Calu3 (cell line): Measurements from ENCODE around the gene PIR. TPM values are rescaled to one million over a fixed set of nuclear protein-coding genes. Genes with fewer than 3 reads are reported as not detected.

Experiments
- BruUV-seq: library from RNA; stranded (reverse); fragments of 400-500 nt; replicated peaks from 2 replicates; lab custom pipeline; 2021; lab: Mats Ljungman, UMichigan
- CTCF ChIA-PET: fragments of 300-600 bp; sonication (Branson Sonifier 250); formaldehyde crosslinking; loops from one replicate; lab custom pipeline; 2022; ENCODE audit warnings: antibody characterized with exemption; lab: Charles Lee
- DNase-seq: peaks from one replicate; pipeline ENCODE4 v3.0.0; 2022
- H3K27ac Mint-ChIP-seq: one replicate; pipeline ENCODE4 v1.8.0; 2022; ENCODE audit warnings: mixed read lengths; ENCODE audit not compliant: unreplicated experiment
- H3K27me3 Mint-ChIP-seq: one replicate; pipeline ENCODE4 v1.8.0; 2022; ENCODE audit warnings: mixed read lengths; ENCODE audit not compliant: unreplicated experiment
- H3K36me3 Mint-ChIP-seq: one replicate; pipeline ENCODE4 v1.8.0; 2022; ENCODE audit warnings: mild to moderate bottlenecking, moderate library complexity, mixed read lengths; ENCODE audit not compliant: insufficient read depth, unreplicated experiment
- H3K4me1 Mint-ChIP-seq: one replicate; pipeline ENCODE4 v1.8.0; 2022; ENCODE audit warnings: mild to moderate bottlenecking, low read depth, mixed read lengths; ENCODE audit not compliant: unreplicated experiment
- H3K4me3 Mint-ChIP-seq: one replicate; pipeline ENCODE4 v1.8.0; 2022; ENCODE audit warnings: mild to moderate bottlenecking, low read depth, moderate library complexity, mixed read lengths; ENCODE audit not compliant: unreplicated experiment
- H3K9me3 Mint-ChIP-seq: one replicate; pipeline ENCODE4 v1.8.0; 2022; ENCODE audit warnings: low read depth, mixed read lengths; ENCODE audit not compliant: unreplicated experiment
- CTCF ChIP-seq: fragments of 200-600 bp; IDR thresholded peaks from one replicate; pipeline ENCODE4 v1.8.0; 2022; ENCODE audit warnings: antibody characterized with exemption; ENCODE audit not compliant: unreplicated experiment
- intact Hi-C: fragments of 100-400 bp; cut with micrococcal nuclease; formaldehyde crosslinking; loops from one replicate; pipeline ENCODE4 v1.10.0; 2022; ENCODE audit not compliant: unreplicated experiment
- total RNA-seq: library from RNA; stranded (reverse); gene quantifications from 2 replicates; pipeline ENCODE4 v1.2.3, GENCODE V29; 2022

Gene PIR
- total RNA-seq, 1 experiment from 2014 or later, result 40.9 TPM

DNA sequence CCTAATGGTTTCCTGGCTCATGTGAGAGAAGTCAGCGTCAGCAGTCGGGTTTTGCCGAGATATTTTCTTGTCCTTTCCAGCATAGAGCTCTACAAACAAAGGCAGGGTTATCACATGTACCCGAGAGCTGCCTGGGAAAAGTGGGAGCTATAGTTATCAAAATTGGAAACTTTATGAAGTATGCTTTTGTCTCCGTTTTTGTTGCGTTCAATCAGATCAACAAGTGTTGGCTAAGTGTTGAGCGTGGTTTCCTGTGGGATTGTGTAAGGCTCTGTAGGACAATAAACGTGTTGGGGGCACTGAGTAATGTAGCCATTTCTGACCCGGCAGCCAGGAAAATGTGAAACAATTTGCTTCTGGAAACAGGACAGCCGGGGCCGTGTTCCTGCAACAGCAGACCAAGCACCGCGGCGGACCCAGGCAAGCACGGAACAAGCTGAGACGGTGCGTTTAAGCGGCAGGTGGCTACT, 7.4 kb upstream of the PIR start, which contains the start of gene BMX:
Gene BMX, plus strand, starts transcription at position 311 of the 470 bp plus-strand sequence. CDS start 7,547 bp downstream, outside the sequence.
- Mint-ChIP-seq H3K27ac (no peak within 1 kb of the TSS), H3K27me3 (no peaks in the 10 kb centered on the region), H3K9me3 (no peaks in the 10 kb centered on the region), H3K36me3 (no peaks in the 10 kb centered on the region), H3K4me3 (no peak within 1 kb of the TSS), H3K4me1 (peaks cover 21% of the 10 kb centered on the region)
- TF ChIP-seq CTCF, result no peak
- intact Hi-C loops, result no loop called here
- BruUV-seq, result no TSS peak
- DNase-seq, result no peak
- CTCF ChIA-PET, result interaction anchor here (1.5 kb wide), 1 partner anchor 64 kb away, joined by 3 read pairs; no protein-coding TSS in a partner anchor

- CTCF ChIA-PET, result interaction anchor here (1.5 kb wide), 1 partner anchor 65 kb away, joined by 3 read pairs; no protein-coding TSS in a partner anchor
- H3K36me3 Mint-ChIP-seq, result no peaks in the 10 kb centered on the region
- no peak overlapping the region for H3K27ac Mint-ChIP-seq
- no peak for DNase-seq
- H3K27me3 Mint-ChIP-seq, result no peaks in the 10 kb centered on the region
- intact Hi-C loops, result loop anchor here (10.0 kb wide), 1 partner anchor 165 kb away; the partner anchor contains the start of gene CLTRN
- BruUV-seq, result no TSS peak
- H3K4me3 Mint-ChIP-seq, result no peak overlapping the region
- TF ChIP-seq CTCF, result no peak
- H3K9me3 Mint-ChIP-seq, result no peaks in the 10 kb centered on the region
- H3K4me1 Mint-ChIP-seq, result peaks cover 17% of the 10 kb centered on the region
Observed at GRCh38 chrX:15499976-15500375, 6.8 kb upstream of the PIR start.

GRCh38 chrX:15498741-15499140, 5.6 kb upstream of the PIR start:
- no TSS peak for BruUV-seq
- TF ChIP-seq CTCF, result no peak
- no peak for DNase-seq
- H3K27me3 Mint-ChIP-seq, result no peaks in the 10 kb centered on the region
- intact Hi-C loops, result loop anchor here (1.0 to 10.0 kb wide), 2 partner anchors 67 to 166 kb away; partner anchors contain the start of gene CLTRN
- H3K4me1 Mint-ChIP-seq, result peaks cover 16% of the 10 kb centered on the region
- no peaks in the 10 kb centered on the region for H3K9me3 Mint-ChIP-seq
- H3K36me3 Mint-ChIP-seq, result no peaks in the 10 kb centered on the region
- H3K27ac Mint-ChIP-seq, result no peak overlapping the region
- CTCF ChIA-PET, result interaction anchor here (0.7 to 1.8 kb wide), 2 partner anchors 66 to 185 kb away, joined by 6 to 11 read pairs; no protein-coding TSS in a partner anchor
- H3K4me3 Mint-ChIP-seq, result no peak overlapping the region

DNA sequence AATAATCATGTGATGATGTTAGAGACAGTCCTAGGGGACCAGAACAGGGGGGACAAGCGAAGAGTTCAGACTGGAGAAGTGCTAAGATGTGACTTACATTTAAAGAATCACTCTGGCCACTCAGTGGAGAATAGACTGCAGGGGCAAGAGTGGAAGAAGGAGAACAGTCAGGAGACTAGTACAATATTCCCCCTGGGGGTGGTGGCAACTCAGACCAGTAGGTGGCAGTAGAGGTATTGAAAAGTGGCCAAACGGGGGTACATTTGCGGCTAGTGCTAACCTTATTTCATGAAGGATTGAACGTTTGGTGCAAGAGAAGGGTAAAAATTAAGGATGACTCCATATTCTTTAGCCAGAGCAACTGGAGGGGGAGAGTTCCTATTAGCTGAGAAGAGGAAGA, 4.7 kb upstream of the PIR start:
- DNase-seq, result peak; percentile 76
- intact Hi-C loops, result loop anchor here (1.0 to 10.0 kb wide), 2 partner anchors 67 to 167 kb away; partner anchors contain the start of gene CLTRN
- no peak overlapping the region for H3K4me3 Mint-ChIP-seq
- no peaks in the 10 kb centered on the region for H3K9me3 Mint-ChIP-seq
- no peaks in the 10 kb centered on the region for H3K27me3 Mint-ChIP-seq
- CTCF ChIA-PET, result interaction anchor here (0.7 to 1.8 kb wide), 2 partner anchors 67 to 173 kb away, joined by 5 to 11 read pairs; no protein-coding TSS in a partner anchor
- peaks cover 23% of the 10 kb centered on the region for H3K4me1 Mint-ChIP-seq
- peaks cover 7% of the 10 kb centered on the region for H3K36me3 Mint-ChIP-seq
- BruUV-seq, result no TSS peak
- H3K27ac Mint-ChIP-seq, result no peak overlapping the region
- peak; percentile 23 for TF ChIP-seq CTCF
